Calu3 (cell line): ENCODE data around the gene SPAG16. TPM values are rescaled to one million over a fixed set of nuclear protein-coding genes. Genes with fewer than 3 reads are reported as not detected.

Source experiments
- BruUV-seq: library from RNA; stranded (reverse); fragments of 400-500 nt; replicated peaks from 2 replicates; lab custom pipeline; 2021; lab: Mats Ljungman, UMichigan
- CTCF ChIA-PET: fragments of 300-600 bp; sonication (Branson Sonifier 250); formaldehyde crosslinking; loops from one replicate; lab custom pipeline; 2022; ENCODE audit warnings: antibody characterized with exemption; lab: Charles Lee
- DNase-seq: peaks from one replicate; pipeline ENCODE4 v3.0.0; 2022
- H3K27ac Mint-ChIP-seq: one replicate; pipeline ENCODE4 v1.8.0; 2022; ENCODE audit warnings: mixed read lengths; ENCODE audit not compliant: unreplicated experiment
- H3K27me3 Mint-ChIP-seq: one replicate; pipeline ENCODE4 v1.8.0; 2022; ENCODE audit warnings: mixed read lengths; ENCODE audit not compliant: unreplicated experiment
- H3K36me3 Mint-ChIP-seq: one replicate; pipeline ENCODE4 v1.8.0; 2022; ENCODE audit warnings: mild to moderate bottlenecking, moderate library complexity, mixed read lengths; ENCODE audit not compliant: insufficient read depth, unreplicated experiment
- H3K4me1 Mint-ChIP-seq: one replicate; pipeline ENCODE4 v1.8.0; 2022; ENCODE audit warnings: mild to moderate bottlenecking, low read depth, mixed read lengths; ENCODE audit not compliant: unreplicated experiment
- H3K4me3 Mint-ChIP-seq: one replicate; pipeline ENCODE4 v1.8.0; 2022; ENCODE audit warnings: mild to moderate bottlenecking, low read depth, moderate library complexity, mixed read lengths; ENCODE audit not compliant: unreplicated experiment
- H3K9me3 Mint-ChIP-seq: one replicate; pipeline ENCODE4 v1.8.0; 2022; ENCODE audit warnings: low read depth, mixed read lengths; ENCODE audit not compliant: unreplicated experiment
- CTCF ChIP-seq: fragments of 200-600 bp; IDR thresholded peaks from one replicate; pipeline ENCODE4 v1.8.0; 2022; ENCODE audit warnings: antibody characterized with exemption; ENCODE audit not compliant: unreplicated experiment
- intact Hi-C: fragments of 100-400 bp; cut with micrococcal nuclease; formaldehyde crosslinking; loops from one replicate; pipeline ENCODE4 v1.10.0; 2022; ENCODE audit not compliant: unreplicated experiment
- total RNA-seq: library from RNA; stranded (reverse); gene quantifications from 2 replicates; pipeline ENCODE4 v1.2.3, GENCODE V29; 2022

SPAG16 gene
- total RNA-seq, 1 experiment from 2014 or later: 30.2 TPM

- H3K9me3 Mint-ChIP-seq: no peaks in the 10 kb centered on the region
- no peak for TF ChIP-seq CTCF
- no peaks in the 10 kb centered on the region for H3K27me3 Mint-ChIP-seq
- H3K4me1 Mint-ChIP-seq: no peaks in the 10 kb centered on the region
- H3K27ac Mint-ChIP-seq: no peak overlapping the region
- no peaks in the 10 kb centered on the region for H3K36me3 Mint-ChIP-seq
- no TSS peak for BruUV-seq
- CTCF ChIA-PET: no interaction called here
- intact Hi-C loops: no loop called here
- no peak overlapping the region for H3K4me3 Mint-ChIP-seq
- DNase-seq: no peak
These were observed 981.8 kb downstream of the SPAG16 start for GRCh38 chr2:214265991-214266489.

GRCh38 chr2:214277880-214278279 is 993.6 kb downstream of the SPAG16 start:
- H3K36me3 Mint-ChIP-seq: no peaks in the 10 kb centered on the region
- BruUV-seq: no TSS peak
- H3K4me3 Mint-ChIP-seq: no peak overlapping the region
- H3K27me3 Mint-ChIP-seq: no peaks in the 10 kb centered on the region
- intact Hi-C loops: no loop called here
- no peak for TF ChIP-seq CTCF
- CTCF ChIA-PET: no interaction called here
- H3K27ac Mint-ChIP-seq: no peak overlapping the region
- DNase-seq: no peak
- H3K9me3 Mint-ChIP-seq: peaks cover 5% of the 10 kb centered on the region
- no peaks in the 10 kb centered on the region for H3K4me1 Mint-ChIP-seq

GRCh38 chr2:214286011-214286410 is 1001.7 kb downstream of the SPAG16 start:
- no TSS peak for BruUV-seq
- TF ChIP-seq CTCF: no peak
- CTCF ChIA-PET: no interaction called here
- Mint-ChIP-seq H3K9me3 (no peaks in the 10 kb centered on the region), H3K4me1 (no peaks in the 10 kb centered on the region), H3K27ac (no peak overlapping the region), H3K36me3 (no peaks in the 10 kb centered on the region), H3K4me3 (no peak overlapping the region), H3K27me3 (no peaks in the 10 kb centered on the region)
- DNase-seq: no peak
- intact Hi-C loops: no loop called here

- no peak overlapping the region for H3K27ac Mint-ChIP-seq
- no peaks in the 10 kb centered on the region for H3K27me3 Mint-ChIP-seq
- CTCF ChIA-PET: no interaction called here
- intact Hi-C loops: no loop called here
- no peaks in the 10 kb centered on the region for H3K4me1 Mint-ChIP-seq
- no peaks in the 10 kb centered on the region for H3K36me3 Mint-ChIP-seq
- H3K9me3 Mint-ChIP-seq: no peaks in the 10 kb centered on the region
- DNase-seq: no peak
- H3K4me3 Mint-ChIP-seq: no peak overlapping the region
- BruUV-seq: no TSS peak
- no peak for TF ChIP-seq CTCF
These were observed 1009.3 kb downstream of the SPAG16 start for GRCh38 chr2:214293593-214293992.
